Measurements from ENCODE around the gene ITPR1.

The ITPR1 gene

GRCh38 chr3:4888913-4889846, 396.0 kb downstream of the ITPR1 start:
- no peak for TF ChIP-seq FOXP2 (optimal IDR thresholded peaks at IDR 0.05; ENCODE audit: borderline replicate concordance, extremely low read depth, extremely low read length, insufficient read depth)
- no peak for TF ChIP-seq REST (IDR thresholded peaks at IDR 0.05; ENCODE audit: insufficient read depth in 1 of 2, low read depth in 2 of 2, low read length in 2 of 2)
- no peak for TF ChIP-seq SIN3A (IDR thresholded peaks at IDR 0.05; ENCODE audit: borderline replicate concordance, insufficient read depth, low read length)
- TF ChIP-seq POLR2AphosphoS5 (IDR thresholded peaks at IDR 0.05; ENCODE audit: low read depth, low read length): no peak
- no peak for TF ChIP-seq TAF1 (IDR thresholded peaks at IDR 0.05; ENCODE audit: borderline replicate concordance, insufficient read depth, low read length)

GRCh38 chr3:4889896-4890295, 396.7 kb downstream of the ITPR1 start:
- TF ChIP-seq TAF1 (IDR thresholded peaks at IDR 0.05; ENCODE audit: borderline replicate concordance, insufficient read depth, low read length) (no peak), FOXP2 (optimal IDR thresholded peaks at IDR 0.05; ENCODE audit: borderline replicate concordance, extremely low read depth, extremely low read length, insufficient read depth) (no peak), SIN3A (IDR thresholded peaks at IDR 0.05; ENCODE audit: borderline replicate concordance, insufficient read depth, low read length) (no peak), POLR2AphosphoS5 (IDR thresholded peaks at IDR 0.05; ENCODE audit: low read depth, low read length) (no peak)

- TF ChIP-seq POLR2AphosphoS5 (IDR thresholded peaks at IDR 0.05; ENCODE audit: low read depth, low read length): no peak
- no peak for TF ChIP-seq FOXP2 (optimal IDR thresholded peaks at IDR 0.05; ENCODE audit: borderline replicate concordance, extremely low read depth, extremely low read length, insufficient read depth)
- no peak for TF ChIP-seq TAF1 (IDR thresholded peaks at IDR 0.05; ENCODE audit: borderline replicate concordance, insufficient read depth, low read length)
- no peak for TF ChIP-seq REST (IDR thresholded peaks at IDR 0.05; ENCODE audit: insufficient read depth in 1 of 2, low read depth in 2 of 2, low read length in 2 of 2)
- no peak for TF ChIP-seq SIN3A (IDR thresholded peaks at IDR 0.05; ENCODE audit: borderline replicate concordance, insufficient read depth, low read length)
Observed at GRCh38 chr3:4894891-4895530, 401.9 kb downstream of the ITPR1 start.

- TF ChIP-seq POLR2AphosphoS5 (IDR thresholded peaks at IDR 0.05; ENCODE audit: low read depth, low read length): no peak
- no peak for TF ChIP-seq TAF1 (IDR thresholded peaks at IDR 0.05; ENCODE audit: borderline replicate concordance, insufficient read depth, low read length)
- no peak for TF ChIP-seq FOXP2 (optimal IDR thresholded peaks at IDR 0.05; ENCODE audit: borderline replicate concordance, extremely low read depth, extremely low read length, insufficient read depth)
- TF ChIP-seq REST (IDR thresholded peaks at IDR 0.05; ENCODE audit: insufficient read depth in 1 of 2, low read depth in 2 of 2, low read length in 2 of 2): no peak
- no peak for TF ChIP-seq SIN3A (IDR thresholded peaks at IDR 0.05; ENCODE audit: borderline replicate concordance, insufficient read depth, low read length)
Observed at GRCh38 chr3:4895838-4896237, 402.7 kb downstream of the ITPR1 start.

Measured in PFSK-1 (cell line).